Osteoblast (primary cell): ENCODE data around the gene ERBB4. TPM values are rescaled to one million over a fixed set of nuclear protein-coding genes. Genes with fewer than 3 reads are reported as not detected.
A peak's percentile ranks its signal among the peaks of the same experiment; 100 is the strongest.

Experiments used
- DNase-seq: peaks from one replicate; pipeline ENCODE4 v3.0.0; 2011; ENCODE audit warnings: low spot score, mixed read lengths; ENCODE audit not compliant: insufficient read length; ENCODE audit errors: missing footprints
- H2AFZ ChIP-seq: 2 replicates; pipeline ENCODE4 v1.6.0; 2011; ENCODE audit warnings: mild to moderate bottlenecking, low read length
- H3K27ac ChIP-seq: 2 replicates; pipeline ENCODE4 v1.5.1; 2011; ENCODE audit warnings: mild to moderate bottlenecking, low read depth, low read length, moderate library complexity
- H3K27me3 ChIP-seq: 2 replicates; pipeline ENCODE4 v1.6.0; 2012; ENCODE audit warnings: mild to moderate bottlenecking, control low read depth, inconsistent platforms, low read length, moderate library complexity; ENCODE audit not compliant: insufficient read depth
- H3K36me3 ChIP-seq: 2 replicates; pipeline ENCODE4 v1.5.1; 2011; ENCODE audit warnings: mild to moderate bottlenecking, low read length, control low read depth, moderate library complexity; ENCODE audit not compliant: insufficient read depth
- H3K4me1 ChIP-seq: 2 replicates; pipeline ENCODE4 v1.5.1; 2011; ENCODE audit warnings: mild to moderate bottlenecking, low read length, control low read depth, moderate library complexity; ENCODE audit not compliant: insufficient read depth
- H3K4me2 ChIP-seq: 2 replicates; pipeline ENCODE4 v1.6.0; 2011; ENCODE audit warnings: mild to moderate bottlenecking, low read length; ENCODE audit not compliant: insufficient read depth
- H3K4me3 ChIP-seq: fragments of 200-600 bp; sonication (generic); 3 replicates; pipeline ENCODE4 v1.5.1; 2012; ENCODE audit warnings: mild to moderate bottlenecking, low read length, inconsistent platforms; ENCODE audit not compliant: insufficient read depth
- H3K79me2 ChIP-seq: 2 replicates; pipeline ENCODE4 v1.6.0; 2012; ENCODE audit warnings: mild to moderate bottlenecking, low read length, control low read depth, inconsistent platforms; ENCODE audit not compliant: insufficient read depth
- H3K9me3 ChIP-seq: 2 replicates; pipeline ENCODE4 v1.5.1; 2011; ENCODE audit warnings: low read depth, low read length, control low read depth
- H4K20me1 ChIP-seq: 2 replicates; pipeline ENCODE4 v1.6.0; 2012; ENCODE audit warnings: mild to moderate bottlenecking, low read length, control low read depth; ENCODE audit not compliant: insufficient read depth
- CTCF ChIP-seq: IDR thresholded peaks from 2 replicates; pipeline ENCODE4 v1.5.1; 2011; ENCODE audit warnings: mild to moderate bottlenecking, low read depth, low read length, moderate library complexity; ENCODE audit errors: extremely low read depth
- total RNA-seq: library from RNA; depleted of rRNA; stranded (reverse); fragments of >200 nt; gene quantifications from 2 replicates; pipeline ENCODE4 v1.2.3, GENCODE V29; 2012

The ERBB4 gene
- total RNA-seq, 1 donor = under 0.01 TPM

- H3K36me3 ChIP-seq = no peaks in the 10 kb centered on the region
- no peak for TF ChIP-seq CTCF
- H3K27me3 ChIP-seq = no peaks in the 10 kb centered on the region
- no peaks in the 10 kb centered on the region for H3K9me3 ChIP-seq
- H3K4me1 ChIP-seq = no peaks in the 10 kb centered on the region
- no peaks in the 10 kb centered on the region for H3K79me2 ChIP-seq
- no peak for DNase-seq
- no peak overlapping the region for H3K4me3 ChIP-seq
- H3K4me2 ChIP-seq = no peak overlapping the region
- H4K20me1 ChIP-seq = no peaks in the 10 kb centered on the region
- H3K27ac ChIP-seq = no peak overlapping the region
- peak overlapping the region; percentile 14 for H2AFZ ChIP-seq
Measured at GRCh38 chr2:212176151-212176550, 362.5 kb downstream of the ERBB4 start.

- TF ChIP-seq CTCF = no peak
Measured at GRCh38 chr2:212173756-212174510, 364.7 kb downstream of the ERBB4 start.

GRCh38 chr2:212173331-212173730, 365.3 kb downstream of the ERBB4 start:
- no peak overlapping the region for H2AFZ ChIP-seq
- H3K36me3 ChIP-seq = no peaks in the 10 kb centered on the region
- H3K9me3 ChIP-seq = no peaks in the 10 kb centered on the region
- H3K4me3 ChIP-seq = no peak overlapping the region
- TF ChIP-seq CTCF = no peak
- no peaks in the 10 kb centered on the region for H3K27me3 ChIP-seq
- H3K27ac ChIP-seq = no peak overlapping the region
- H3K79me2 ChIP-seq = no peaks in the 10 kb centered on the region
- no peaks in the 10 kb centered on the region for H4K20me1 ChIP-seq
- no peak overlapping the region for H3K4me2 ChIP-seq
- DNase-seq = no peak
- no peaks in the 10 kb centered on the region for H3K4me1 ChIP-seq

More at GRCh38 chr2:212173756-212174510, 364.7 kb downstream of the ERBB4 start:
- Histone ChIP-seq H4K20me1 (no peaks in the 10 kb centered on the region), H3K79me2 (no peaks in the 10 kb centered on the region), H3K4me2 (no peak overlapping the region), H3K36me3 (no peaks in the 10 kb centered on the region), H3K27ac (no peak overlapping the region), H3K9me3 (no peaks in the 10 kb centered on the region), H3K4me3 (no peak overlapping the region), H2AFZ (peak overlapping the region; percentile 14), H3K4me1 (no peaks in the 10 kb centered on the region), H3K27me3 (no peaks in the 10 kb centered on the region)
- no peak for DNase-seq

- Histone ChIP-seq H3K27me3 (no peaks in the 10 kb centered on the region), H3K79me2 (no peaks in the 10 kb centered on the region), H3K4me2 (no peak overlapping the region), H2AFZ (no peak overlapping the region), H3K27ac (no peak overlapping the region), H3K4me1 (no peaks in the 10 kb centered on the region), H3K4me3 (no peak overlapping the region), H4K20me1 (no peaks in the 10 kb centered on the region), H3K9me3 (no peaks in the 10 kb centered on the region), H3K36me3 (no peaks in the 10 kb centered on the region)
- DNase-seq = no peak
- no peak for TF ChIP-seq CTCF
Measured at GRCh38 chr2:212170382-212170781, 368.2 kb downstream of the ERBB4 start.
